Transverse colon (tissue), 1 donor: ENCODE data around the gene BRIX1.

Source experiments
- EP300 ChIP-seq: sonication (generic); formaldehyde crosslinking; IDR thresholded peaks from one replicate; pipeline ENCODE4 v1.6.1; 2017; ENCODE audit warnings: antibody characterized with exemption, low read depth
- POLR2A ChIP-seq: fragments of 450-650 bp; IDR thresholded peaks from one replicate; pipeline ENCODE4 v1.6.1; 2016; ENCODE audit warnings: antibody characterized with exemption, mild to moderate bottlenecking, moderate library complexity

- TF ChIP-seq POLR2A, result no peak
- TF ChIP-seq EP300, result no peak
These were observed 13.7 kb downstream of the BRIX1 start, which contains the start of gene DNAJC21 for GRCh38 chr5:34929134-34929719.
